ENCODE data around the gene CORO7.

GRCh38 chr16:4416200-4417032 is at the start of gene CORO7:
- TF ChIP-seq EP300 (IDR thresholded peaks at IDR 0.05) (no peak), CTCF (IDR thresholded peaks at IDR 0.05) (peak in 1 of 4 experiments; percentile 11), POLR2A (IDR thresholded peaks at IDR 0.05) (no peak)
